Measurements from ENCODE around the gene ANK2. TPM values are rescaled to one million over a fixed set of nuclear protein-coding genes. Genes with fewer than 3 reads are reported as not detected.

Gene ANK2
- total RNA-seq, 2 donors from 2014 or later, result 3.5 to 26.0 TPM

- Histone ChIP-seq H3K4me1 (replicated peaks) (no peaks in the 10 kb centered on the region), H3K4me3 (no peak overlapping the region), H3K27me3 (replicated peaks; ENCODE audit: insufficient read depth) (no peaks in the 10 kb centered on the region), H3K27ac (no peak overlapping the region), H3K9me3 (no peaks in the 10 kb centered on the region), H3K36me3 (no peaks in the 10 kb centered on the region)
- WGBS, result 70% methylated on average over 3 of the region's 3 CpGs
- no peak for DNase-seq (ENCODE audit: low spot score)
- no peak for TF ChIP-seq POLR2A (IDR thresholded peaks at IDR 0.05)
- no peak for TF ChIP-seq CTCF (IDR thresholded peaks at IDR 0.05)
- TF ChIP-seq POLR2AphosphoS5 (IDR thresholded peaks at IDR 0.05), result no peak
- intact Hi-C loops (cut with DNase I), result no loop called here
Observed at GRCh38 chr4:113312529-113312928, 263.1 kb downstream of the ANK2 start.

GRCh38 chr4:113314426-113314825, 265.0 kb downstream of the ANK2 start:
- Histone ChIP-seq H3K4me1 (replicated peaks) (no peaks in the 10 kb centered on the region), H3K36me3 (no peaks in the 10 kb centered on the region), H3K27me3 (replicated peaks; ENCODE audit: insufficient read depth) (no peaks in the 10 kb centered on the region), H3K4me3 (no peak overlapping the region), H3K27ac (no peak overlapping the region), H3K9me3 (no peaks in the 10 kb centered on the region)
- intact Hi-C loops (cut with DNase I), result no loop called here
- 90% methylated on average over 3 of the region's 3 CpGs for WGBS
- DNase-seq (ENCODE audit: low spot score), result no peak
- TF ChIP-seq POLR2A (IDR thresholded peaks at IDR 0.05) (no peak), POLR2AphosphoS5 (IDR thresholded peaks at IDR 0.05) (no peak), CTCF (IDR thresholded peaks at IDR 0.05) (no peak)

- no peak overlapping the region for H3K27ac ChIP-seq
- H3K36me3 ChIP-seq, result no peaks in the 10 kb centered on the region
- intact Hi-C loops (cut with DNase I), result no loop called here
- no peak for TF ChIP-seq POLR2A (IDR thresholded peaks at IDR 0.05)
- TF ChIP-seq CTCF (IDR thresholded peaks at IDR 0.05), result no peak
- TF ChIP-seq POLR2AphosphoS5 (IDR thresholded peaks at IDR 0.05), result no peak
- no peaks in the 10 kb centered on the region for H3K9me3 ChIP-seq
- H3K27me3 ChIP-seq (replicated peaks; ENCODE audit: insufficient read depth), result no peaks in the 10 kb centered on the region
- no peaks in the 10 kb centered on the region for H3K4me1 ChIP-seq (replicated peaks)
- no peak for DNase-seq (ENCODE audit: low spot score)
- WGBS, result 61% methylated on average over 4 of the region's 4 CpGs
- no peak overlapping the region for H3K4me3 ChIP-seq
Observed at GRCh38 chr4:113316879-113317278, 267.4 kb downstream of the ANK2 start.

- TF ChIP-seq POLR2A (IDR thresholded peaks at IDR 0.05), result no peak
- TF ChIP-seq CTCF (IDR thresholded peaks at IDR 0.05), result no peak
- no peak for TF ChIP-seq POLR2AphosphoS5 (IDR thresholded peaks at IDR 0.05)
- WGBS, result 70% methylated on average over 5 of the region's 5 CpGs
- Histone ChIP-seq H3K4me3 (no peak overlapping the region), H3K9me3 (no peaks in the 10 kb centered on the region), H3K36me3 (no peaks in the 10 kb centered on the region), H3K27me3 (replicated peaks; ENCODE audit: insufficient read depth) (no peaks in the 10 kb centered on the region), H3K27ac (no peak overlapping the region), H3K4me1 (replicated peaks) (no peaks in the 10 kb centered on the region)
- no peak for DNase-seq (ENCODE audit: low spot score)
- intact Hi-C loops (cut with DNase I), result no loop called here
Observed at GRCh38 chr4:113317523-113317922, 268.1 kb downstream of the ANK2 start.

- Histone ChIP-seq H3K27me3 (replicated peaks; ENCODE audit: insufficient read depth) (no peaks in the 10 kb centered on the region), H3K36me3 (no peaks in the 10 kb centered on the region), H3K4me1 (replicated peaks) (no peaks in the 10 kb centered on the region), H3K27ac (no peak overlapping the region), H3K4me3 (no peak overlapping the region), H3K9me3 (no peaks in the 10 kb centered on the region)
- TF ChIP-seq POLR2AphosphoS5 (IDR thresholded peaks at IDR 0.05), result no peak
- TF ChIP-seq CTCF (IDR thresholded peaks at IDR 0.05), result no peak
- TF ChIP-seq POLR2A (IDR thresholded peaks at IDR 0.05), result no peak
- no peak for DNase-seq (ENCODE audit: low spot score)
- whole genome bisulfite sequencing, result 82% methylated on average over 5 of the region's 5 CpGs
- intact Hi-C loops (cut with DNase I), result no loop called here
Observed at GRCh38 chr4:113322736-113323135, 273.3 kb downstream of the ANK2 start.
